Globus pallidus (tissue), 1 donor: ENCODE results near the gene TIMM17A.

Experiments
- DNase-seq: peaks from one replicate; pipeline ENCODE4 v3.0.0-alpha.2; 2015; ENCODE audit warnings: low spot score

Gene TIMM17A

DNA sequence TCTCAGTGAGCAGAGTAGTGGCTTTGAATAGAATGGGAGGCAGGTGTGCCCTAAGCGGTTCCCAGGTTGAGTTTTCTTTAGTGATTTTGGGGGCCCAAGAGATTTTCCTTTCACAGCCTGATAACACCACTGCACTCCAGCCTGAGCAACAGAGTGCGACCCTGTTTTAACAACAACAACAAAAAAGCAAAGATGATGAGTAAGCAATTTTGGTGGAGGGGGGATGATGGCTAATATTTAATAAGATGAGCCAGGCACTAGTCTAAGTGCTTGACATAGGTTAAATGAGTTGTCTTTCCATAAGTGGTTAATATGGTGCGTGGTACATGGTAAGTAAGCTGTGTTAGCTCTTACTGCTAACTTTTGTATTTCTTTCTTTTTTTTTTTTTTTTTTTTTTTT is 29.1 kb downstream of the TIMM17A start:
- no peak for DNase-seq

DNA sequence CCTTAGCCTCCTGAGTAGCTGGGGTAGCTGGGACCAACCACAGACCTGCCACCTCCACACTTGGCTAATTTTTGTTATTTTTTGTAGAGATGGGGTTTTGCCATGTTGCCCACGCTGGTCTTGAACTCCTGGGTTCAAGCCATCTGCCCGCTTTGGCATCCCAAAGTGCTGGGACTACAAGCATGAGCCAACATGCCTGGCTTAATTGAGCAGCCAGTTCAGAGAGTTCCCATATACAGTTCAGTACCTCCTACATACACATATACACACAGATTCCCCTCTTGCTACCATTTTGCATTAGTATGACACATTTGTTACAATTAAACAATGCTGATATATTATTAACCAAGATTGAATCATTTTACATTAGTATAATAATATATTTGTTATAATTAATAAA is 30.1 kb downstream of the TIMM17A start:
- DNase-seq, result no peak

DNA sequence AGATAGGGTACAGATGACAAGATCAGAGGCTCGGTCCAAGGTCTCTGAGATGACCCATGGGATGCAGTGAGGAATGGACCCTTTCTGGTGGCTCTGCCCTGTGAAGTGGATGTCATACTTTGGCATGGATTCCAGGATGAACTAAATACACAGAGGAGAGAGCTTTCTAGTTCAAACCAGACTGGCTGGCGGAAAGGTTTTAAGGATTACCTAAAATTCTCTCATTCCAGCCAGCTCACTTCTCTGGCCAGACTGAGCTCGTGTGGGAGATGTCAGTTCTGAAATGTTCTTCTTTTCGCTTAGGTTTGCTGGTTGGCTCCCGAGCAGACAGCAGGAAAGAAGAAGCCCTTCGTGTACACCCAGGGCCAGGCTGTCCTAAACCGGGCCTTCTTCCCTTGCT is 33.3 kb downstream of the TIMM17A start:
- no peak for DNase-seq

DNA sequence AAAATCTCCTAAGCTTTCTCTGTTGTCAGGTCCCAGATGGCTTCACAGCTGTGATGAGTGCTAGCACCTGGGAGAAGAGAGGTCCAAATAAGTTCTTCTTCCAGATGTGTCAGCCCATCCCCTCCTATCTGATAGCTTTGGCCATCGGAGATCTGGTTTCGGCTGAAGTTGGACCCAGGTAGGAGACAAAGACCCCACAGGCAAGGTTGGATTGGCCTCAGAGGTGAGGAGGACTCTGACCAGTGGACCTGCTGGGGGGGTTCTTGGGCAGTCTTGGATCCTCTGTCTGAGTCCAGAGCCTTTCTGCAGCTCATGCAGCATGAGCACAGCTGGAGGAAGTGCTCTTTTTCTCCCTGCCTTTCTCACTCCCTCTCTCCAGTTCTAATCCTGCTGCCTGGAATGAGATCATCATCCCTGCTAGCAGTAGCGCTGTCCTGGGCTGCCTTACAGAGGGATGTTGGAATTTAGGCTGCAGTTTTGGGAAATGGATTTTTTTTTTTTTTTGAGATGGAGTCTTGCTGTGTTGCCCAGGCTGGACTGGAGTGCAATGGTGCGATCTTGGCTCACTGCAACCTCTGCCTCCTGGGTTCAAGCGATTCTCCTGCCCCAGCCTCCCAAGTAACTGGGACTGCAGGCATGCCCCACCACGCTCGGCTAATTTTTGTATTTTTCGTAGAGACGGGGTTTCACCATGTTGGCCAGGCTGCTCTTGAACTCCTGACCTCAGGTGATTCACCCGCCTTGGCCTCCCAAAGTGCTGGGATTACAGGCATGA is 34.2 kb downstream of the TIMM17A start:
- DNase-seq, result no peak

DNA sequence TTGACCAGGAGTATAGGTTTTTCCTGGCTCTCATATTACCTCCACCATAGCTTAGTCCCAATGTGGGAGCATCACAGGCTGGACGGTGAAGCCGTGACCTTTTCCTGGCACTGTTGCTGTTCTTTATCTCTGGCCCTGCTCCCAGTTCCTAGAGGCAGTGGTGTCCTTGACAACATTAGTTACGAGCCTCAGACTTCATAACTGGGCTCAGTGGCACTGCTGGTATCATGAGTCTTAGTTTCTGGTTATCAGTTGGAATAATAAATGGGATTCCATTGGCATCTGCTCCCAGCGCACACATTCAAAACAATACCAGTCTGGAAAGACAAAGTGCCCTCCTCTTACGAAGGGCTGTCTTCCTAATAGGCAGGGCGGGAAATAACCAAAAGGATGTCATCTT is 35.1 kb downstream of the TIMM17A start:
- DNase-seq, result no peak

DNA sequence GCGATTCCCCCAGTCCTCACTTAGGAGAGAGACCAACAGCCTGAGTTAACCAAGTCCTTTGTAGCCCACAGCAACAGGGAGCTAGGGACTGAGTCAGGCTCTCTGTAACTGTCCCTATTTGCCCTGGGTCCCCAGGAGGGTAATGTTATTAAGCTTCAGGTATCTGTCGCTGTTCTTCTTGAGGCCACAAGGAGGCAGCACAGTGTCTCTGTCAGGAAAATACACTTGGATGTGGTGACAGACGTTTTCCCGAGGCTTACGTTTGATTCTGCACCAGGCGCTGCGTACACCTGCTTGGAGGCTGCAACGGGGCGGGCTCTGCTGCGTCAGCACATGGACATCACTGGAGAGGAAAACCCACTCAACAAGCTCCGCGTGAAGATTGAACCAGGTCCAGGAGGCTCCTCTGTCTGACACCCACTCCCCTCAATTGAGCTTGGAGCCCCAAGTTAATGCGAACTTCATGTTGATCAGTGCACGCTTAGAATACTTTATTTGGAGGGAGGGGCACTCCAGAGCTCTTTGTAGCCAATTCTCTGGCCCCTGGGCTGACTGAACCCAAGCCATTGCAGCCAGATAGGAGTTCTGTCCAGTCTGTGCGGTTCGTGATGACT is 44.4 kb downstream of the TIMM17A start:
- DNase-seq, result no peak

DNA sequence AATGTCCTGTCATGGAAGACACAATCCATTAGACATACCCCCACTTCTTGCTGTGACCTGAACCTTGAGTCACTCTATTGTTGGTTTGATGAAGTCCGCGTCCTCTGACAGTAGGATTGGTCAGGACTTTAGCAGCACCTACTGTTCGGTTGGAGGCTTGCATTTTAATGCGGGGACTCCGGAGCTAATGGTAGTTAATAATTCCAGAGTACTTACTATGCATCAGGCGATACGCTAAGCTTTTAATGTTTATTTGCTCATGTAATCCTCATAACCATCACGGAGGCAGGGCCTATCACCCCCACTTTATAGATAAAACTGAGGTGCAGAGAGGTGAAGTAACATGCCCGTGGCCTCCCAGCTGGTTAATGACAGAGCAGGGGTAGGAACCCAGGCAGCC is 47.2 kb downstream of the TIMM17A start:
- DNase-seq, result no peak

DNA sequence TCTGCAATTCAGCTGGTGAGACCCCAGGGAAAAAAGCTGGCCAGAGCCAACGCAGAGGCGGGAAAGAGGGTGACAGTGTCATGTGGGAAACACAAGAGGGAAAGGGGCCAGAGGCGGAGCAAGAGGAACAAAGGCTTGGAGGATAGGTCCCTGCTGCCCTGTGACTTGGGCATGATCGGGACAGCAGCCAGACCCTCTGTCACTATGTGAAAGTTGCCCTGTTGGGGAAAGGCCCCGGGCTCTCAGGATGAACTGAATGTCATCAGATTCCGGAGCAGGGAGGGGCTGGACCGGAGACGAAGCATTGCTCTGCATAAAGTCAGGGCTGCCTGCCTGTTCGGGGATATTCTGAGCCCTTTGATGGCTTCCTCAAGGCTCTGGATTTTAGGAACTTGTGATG is 49.4 kb downstream of the TIMM17A start:
- DNase-seq, result peak; percentile 68

DNA sequence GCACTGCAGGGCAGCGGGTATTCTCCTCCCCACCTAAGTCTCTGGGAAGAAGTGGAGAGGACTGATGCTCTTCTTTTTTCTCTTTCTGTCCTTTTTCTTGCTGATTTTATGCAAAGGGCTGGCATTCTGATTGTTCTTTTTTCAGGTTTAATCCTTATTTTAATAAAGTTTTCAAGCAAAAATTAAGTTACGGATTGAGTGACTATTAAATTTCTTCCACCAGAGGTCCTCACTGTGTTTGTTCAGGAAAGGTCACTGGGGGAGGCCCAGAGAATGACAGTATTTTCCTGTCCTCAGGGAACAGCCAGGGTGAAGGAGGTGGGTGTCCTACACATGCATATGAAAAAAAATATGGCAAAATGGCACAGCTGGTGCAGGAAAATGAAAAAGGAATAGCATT is 50.7 kb downstream of the TIMM17A start:
- no peak for DNase-seq

DNA sequence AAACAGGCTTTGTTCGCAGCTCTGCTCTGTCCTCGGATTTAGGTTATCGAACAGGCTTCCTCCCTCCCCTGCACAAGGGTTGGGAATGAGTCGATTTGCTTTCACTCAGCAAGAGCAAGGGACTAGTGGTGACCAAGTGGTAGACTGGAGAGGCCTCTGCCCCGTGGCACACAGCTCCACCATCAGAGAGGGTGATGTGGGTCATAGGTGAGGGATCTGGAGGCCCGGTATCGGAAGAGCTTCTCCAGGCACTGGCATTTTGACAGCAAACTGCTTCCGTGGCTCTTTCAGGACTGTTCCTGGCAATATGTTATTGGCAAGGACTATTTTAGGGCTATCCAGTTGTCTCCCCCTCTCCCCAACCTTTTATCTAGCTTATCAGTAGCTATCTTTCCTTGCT is 52.0 kb downstream of the TIMM17A start:
- DNase-seq, result no peak

DNA sequence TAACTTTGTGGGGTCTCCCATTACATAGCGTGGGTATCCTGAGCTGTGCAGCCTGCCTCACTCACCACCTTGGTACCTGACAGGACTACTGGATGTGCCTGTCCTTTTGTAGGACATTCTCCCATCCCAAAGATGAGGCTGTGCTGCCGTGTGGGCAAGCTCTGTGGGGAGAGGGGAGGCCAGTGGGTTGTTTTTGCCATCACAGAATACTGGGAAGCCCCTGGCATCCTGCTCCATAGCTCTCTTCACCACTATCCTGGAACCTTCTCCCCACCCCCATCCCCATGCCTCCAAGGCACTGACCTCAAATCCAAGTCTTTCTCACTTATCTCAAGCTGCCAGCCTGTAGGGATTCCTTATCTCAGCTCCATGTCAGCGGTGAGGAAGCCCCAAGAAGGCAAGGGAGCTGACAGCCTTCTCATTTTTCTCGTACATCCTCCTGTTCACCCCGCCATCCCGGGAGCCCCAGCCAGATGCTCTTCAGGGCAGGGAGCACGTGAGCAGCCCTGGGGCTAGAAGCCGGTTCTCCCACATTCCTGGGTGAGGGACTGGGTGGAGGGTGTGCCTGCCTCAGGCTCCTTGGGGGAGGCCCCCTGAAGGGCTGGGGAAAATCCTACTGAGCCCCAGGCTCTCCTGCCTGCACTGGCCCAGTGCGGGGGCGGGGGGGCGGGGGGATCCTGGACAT is 52.6 kb downstream of the TIMM17A start:
- DNase-seq, result no peak

DNA sequence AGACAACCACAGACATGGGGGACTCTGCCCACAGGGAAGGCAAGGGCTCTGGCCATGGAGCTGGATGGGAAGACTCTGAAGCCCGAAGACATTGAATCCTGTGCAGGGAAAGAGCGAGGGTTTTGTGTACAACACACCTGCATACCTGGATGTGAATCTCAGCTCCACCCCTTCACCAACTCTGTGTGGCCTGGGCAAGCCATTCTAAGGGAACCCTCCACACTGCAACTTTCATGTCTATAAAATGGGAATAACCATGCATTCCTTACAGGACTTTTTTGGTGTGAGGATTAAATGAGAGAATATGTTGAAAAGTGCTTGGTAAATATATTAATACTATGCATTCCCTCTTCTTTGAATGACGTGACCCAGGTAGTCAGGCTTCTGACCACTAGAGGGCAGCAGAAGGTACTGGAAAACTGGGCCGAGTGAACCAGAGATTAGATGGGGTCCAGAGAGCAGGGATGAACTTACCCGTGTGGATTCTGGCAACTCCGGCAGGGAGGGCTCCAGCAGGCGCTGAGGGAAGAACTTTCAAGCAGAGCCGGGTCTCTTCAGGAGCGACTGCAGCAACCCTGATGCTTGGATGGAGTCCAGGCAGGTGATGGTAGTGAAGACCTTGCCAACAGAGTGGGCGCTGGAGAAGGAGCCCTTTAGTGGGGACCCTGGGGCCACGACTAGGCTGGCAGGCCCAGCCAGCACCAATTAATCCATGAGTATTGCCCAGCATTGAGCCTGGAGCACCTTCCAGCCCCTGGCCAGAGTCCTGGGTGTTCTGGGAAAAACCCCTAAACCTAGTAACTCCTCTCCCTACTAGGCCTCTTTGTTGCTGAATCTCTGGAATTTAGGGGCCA is 54.2 kb downstream of the TIMM17A start:
- DNase-seq, result peak; percentile 79

DNA sequence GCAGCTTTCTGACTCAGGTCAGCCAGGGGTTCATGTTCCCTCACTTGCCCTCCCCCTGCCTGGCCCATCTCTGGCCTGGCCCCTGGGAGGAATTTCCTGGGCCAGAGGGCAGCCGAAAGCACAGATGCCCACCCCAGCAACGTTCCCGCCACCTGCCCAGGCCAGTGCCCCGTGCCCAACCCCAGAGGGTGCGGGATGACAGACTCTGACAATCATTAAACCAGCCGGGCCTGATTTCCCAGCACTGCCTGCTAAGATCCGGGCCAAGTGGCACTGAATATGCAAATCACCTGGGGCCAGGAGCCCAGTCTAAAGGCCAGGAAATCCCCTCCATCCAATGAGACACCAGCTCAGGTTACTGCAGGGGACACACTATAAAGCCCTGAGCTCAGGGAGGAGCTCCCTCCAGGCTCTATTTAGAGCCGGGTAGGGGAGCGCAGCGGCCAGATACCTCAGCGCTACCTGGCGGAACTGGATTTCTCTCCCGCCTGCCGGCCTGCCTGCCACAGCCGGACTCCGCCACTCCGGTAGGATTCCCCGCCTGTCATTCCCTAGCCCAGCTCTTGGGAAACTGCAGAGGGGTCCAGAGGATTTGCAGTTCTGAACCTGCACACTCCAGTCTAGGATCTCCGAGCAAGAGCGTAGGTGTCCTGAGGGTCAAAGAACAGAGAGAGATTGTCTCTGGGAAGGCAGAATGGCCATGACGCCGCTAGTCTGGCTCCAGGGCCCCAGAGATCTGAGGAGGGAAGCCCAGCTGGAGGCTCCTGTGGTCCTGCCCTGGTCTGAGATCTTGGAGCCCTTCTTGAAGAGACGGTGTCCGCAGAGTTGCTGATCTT is 55.1 kb downstream of the TIMM17A start, which contains the start of gene ELF3:
Gene ELF3, plus strand, starts transcription at position 408 of the 836 bp plus-strand sequence. CDS start 550 bp downstream, outside the sequence.
- DNase-seq, result no peak

DNA sequence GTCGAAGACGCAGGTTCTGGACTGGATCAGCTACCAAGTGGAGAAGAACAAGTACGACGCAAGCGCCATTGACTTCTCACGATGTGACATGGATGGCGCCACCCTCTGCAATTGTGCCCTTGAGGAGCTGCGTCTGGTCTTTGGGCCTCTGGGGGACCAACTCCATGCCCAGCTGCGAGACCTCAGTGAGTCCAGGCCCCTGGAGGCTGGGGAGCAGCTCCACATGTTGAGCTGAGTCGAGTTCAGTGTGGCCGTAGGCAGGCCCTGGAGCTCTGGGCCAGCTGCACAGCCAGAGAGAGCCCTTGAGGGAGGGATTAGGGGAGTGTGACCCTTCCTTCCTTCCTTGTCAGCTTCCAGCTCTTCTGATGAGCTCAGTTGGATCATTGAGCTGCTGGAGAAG is 56.7 kb downstream of the TIMM17A start:
- DNase-seq, result no peak

DNA sequence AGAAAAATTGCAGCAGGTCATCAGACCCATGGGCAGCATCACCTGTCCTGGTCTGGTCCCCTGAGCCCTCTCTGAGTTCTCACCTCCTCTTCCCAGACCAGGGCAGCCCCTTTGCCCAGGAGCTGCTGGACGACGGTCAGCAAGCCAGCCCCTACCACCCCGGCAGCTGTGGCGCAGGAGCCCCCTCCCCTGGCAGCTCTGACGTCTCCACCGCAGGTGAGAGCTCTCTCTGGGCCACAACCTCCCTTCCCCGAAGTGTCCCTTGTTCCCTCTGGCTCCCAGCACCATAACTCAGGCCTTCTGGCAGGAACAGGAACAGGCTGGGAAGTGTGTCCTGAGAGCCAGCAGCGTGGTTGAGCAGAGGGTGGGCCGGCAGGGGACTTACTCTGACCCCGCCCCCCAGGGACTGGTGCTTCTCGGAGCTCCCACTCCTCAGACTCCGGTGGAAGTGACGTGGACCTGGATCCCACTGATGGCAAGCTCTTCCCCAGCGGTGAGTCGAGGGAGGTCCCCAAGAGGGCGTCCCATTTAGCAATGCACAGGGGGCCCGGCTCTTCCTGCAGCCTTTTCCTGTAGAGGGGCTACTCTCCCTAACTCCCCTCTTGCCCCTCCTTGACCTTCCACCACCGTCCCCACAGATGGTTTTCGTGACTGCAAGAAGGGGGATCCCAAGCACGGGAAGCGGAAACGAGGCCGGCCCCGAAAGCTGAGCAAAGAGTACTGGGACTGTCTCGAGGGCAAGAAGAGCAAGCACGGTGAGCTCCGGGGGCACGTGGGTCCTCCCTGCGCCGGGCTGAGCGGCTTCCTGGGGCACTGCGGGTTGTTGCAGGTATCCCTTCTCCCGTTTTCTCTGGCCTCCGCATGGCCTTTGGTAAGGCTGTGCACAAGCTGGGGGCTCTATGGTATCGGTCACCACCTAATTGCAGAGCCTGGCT is 57.5 kb downstream of the TIMM17A start:
- DNase-seq, result no peak

DNA sequence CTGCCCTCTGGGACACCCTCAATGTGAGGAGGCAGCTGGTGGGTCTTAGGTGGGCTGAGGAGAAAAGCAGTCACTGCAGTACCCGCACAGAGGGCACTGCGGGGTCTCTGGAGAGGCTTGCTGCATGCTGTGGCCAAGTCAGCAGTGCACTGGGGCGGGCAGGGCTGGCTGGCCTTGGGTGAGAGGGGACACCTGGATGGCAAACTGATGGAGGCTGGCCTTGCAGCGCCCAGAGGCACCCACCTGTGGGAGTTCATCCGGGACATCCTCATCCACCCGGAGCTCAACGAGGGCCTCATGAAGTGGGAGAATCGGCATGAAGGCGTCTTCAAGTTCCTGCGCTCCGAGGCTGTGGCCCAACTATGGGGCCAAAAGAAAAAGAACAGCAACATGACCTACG is 58.3 kb downstream of the TIMM17A start:
- no peak for DNase-seq

DNA sequence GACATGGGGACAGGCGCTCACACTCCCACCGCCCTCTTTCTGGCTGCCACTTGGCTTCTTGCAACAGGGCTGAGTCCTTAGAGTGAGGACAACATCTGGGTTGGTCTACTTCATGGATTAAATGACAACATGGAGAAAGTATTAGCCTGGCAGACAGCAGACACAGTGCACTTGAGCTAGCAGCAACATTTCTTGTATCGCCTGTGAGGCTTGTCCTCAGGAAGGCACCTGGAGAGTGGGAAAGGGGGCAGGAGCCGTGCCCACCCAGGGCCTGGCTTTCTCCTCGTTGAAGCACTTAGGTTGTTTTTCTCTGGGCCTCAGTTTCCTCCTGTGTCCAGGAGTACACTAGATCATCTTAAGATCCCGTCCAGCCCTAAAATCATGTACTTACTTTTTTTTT is 58.8 kb downstream of the TIMM17A start:
- no peak for DNase-seq

DNA sequence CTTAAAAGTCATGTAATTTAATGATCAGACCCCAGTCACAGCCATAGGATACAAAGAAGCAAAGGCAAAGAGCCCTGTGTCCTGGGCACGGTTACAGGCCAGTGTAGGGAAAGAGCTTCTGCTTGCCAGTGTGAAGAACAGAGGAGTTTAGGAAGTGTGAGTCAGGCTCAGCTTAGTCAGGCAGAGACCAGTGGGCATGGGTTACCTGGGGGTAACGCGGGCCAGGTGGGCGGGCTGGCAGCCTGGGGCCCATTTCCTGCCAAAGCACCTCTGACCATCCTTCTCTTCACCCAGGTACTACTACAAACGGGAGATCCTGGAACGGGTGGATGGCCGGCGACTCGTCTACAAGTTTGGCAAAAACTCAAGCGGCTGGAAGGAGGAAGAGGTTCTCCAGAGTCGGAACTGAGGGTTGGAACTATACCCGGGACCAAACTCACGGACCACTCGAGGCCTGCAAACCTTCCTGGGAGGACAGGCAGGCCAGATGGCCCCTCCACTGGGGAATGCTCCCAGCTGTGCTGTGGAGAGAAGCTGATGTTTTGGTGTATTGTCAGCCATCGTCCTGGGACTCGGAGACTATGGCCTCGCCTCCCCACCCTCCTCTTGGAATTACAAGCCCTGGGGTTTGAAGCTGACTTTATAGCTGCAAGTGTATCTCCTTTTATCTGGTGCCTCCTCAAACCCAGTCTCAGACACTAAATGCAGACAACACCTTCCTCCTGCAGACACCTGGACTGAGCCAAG is 59.8 kb downstream of the TIMM17A start:
- DNase-seq, result no peak

DNA sequence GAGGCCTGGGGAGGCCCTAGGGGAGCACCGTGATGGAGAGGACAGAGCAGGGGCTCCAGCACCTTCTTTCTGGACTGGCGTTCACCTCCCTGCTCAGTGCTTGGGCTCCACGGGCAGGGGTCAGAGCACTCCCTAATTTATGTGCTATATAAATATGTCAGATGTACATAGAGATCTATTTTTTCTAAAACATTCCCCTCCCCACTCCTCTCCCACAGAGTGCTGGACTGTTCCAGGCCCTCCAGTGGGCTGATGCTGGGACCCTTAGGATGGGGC is 60.3 kb downstream of the TIMM17A start:
- DNase-seq, result no peak
